ENCODE results near the gene LHFPL4. TPM values are rescaled to one million over a fixed set of nuclear protein-coding genes. Genes with fewer than 3 reads are reported as not detected.

Gene LHFPL4
- total RNA-seq, 1 experiment from 2014 or later = not detected

DNA sequence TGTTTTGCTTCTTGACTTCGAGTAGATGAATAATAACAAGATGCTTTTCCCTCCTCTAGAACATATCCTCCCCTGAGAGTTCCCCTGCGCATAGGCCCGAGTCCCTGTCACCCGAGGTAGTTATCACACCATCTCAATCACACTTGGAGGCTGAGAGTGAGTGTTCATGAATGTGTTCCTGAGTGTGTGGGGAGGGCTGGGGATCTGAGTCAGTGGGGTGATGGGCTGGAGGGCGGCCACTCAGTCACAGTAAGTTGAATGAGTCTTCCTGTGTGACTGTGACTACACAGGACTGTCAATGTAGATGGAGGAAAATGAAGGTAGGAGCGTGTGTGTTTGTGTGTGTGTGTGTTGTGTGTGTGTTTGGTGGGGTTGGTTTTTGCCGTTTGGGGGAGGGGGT is 85.2 kb downstream of the LHFPL4 start:
- BruUV-seq (replicated peaks) = no TSS peak
- Histone ChIP-seq H3K4me3 (ENCODE audit: low read depth, low read length, poor library complexity, severe bottlenecking) (no peak overlapping the region), H3K9me3 (ENCODE audit: low read depth, low read length, poor library complexity, severe bottlenecking) (no peaks in the 10 kb centered on the region), H3K4me1 (ENCODE audit: insufficient read depth, low read length, poor library complexity, severe bottlenecking) (no peaks in the 10 kb centered on the region), H3K27ac (ENCODE audit: low read depth, low read length, poor library complexity, severe bottlenecking) (no peak overlapping the region), H3K36me3 (ENCODE audit: insufficient read depth, low read length, poor library complexity, severe bottlenecking) (peaks cover 99% of the 10 kb centered on the region), H3K27me3 (replicated peaks; ENCODE audit: insufficient read depth, low read depth, low read length, poor library complexity) (no peaks in the 10 kb centered on the region)
- CTCF ChIA-PET = no interaction called here
- TF ChIP-seq, protein P1, sequence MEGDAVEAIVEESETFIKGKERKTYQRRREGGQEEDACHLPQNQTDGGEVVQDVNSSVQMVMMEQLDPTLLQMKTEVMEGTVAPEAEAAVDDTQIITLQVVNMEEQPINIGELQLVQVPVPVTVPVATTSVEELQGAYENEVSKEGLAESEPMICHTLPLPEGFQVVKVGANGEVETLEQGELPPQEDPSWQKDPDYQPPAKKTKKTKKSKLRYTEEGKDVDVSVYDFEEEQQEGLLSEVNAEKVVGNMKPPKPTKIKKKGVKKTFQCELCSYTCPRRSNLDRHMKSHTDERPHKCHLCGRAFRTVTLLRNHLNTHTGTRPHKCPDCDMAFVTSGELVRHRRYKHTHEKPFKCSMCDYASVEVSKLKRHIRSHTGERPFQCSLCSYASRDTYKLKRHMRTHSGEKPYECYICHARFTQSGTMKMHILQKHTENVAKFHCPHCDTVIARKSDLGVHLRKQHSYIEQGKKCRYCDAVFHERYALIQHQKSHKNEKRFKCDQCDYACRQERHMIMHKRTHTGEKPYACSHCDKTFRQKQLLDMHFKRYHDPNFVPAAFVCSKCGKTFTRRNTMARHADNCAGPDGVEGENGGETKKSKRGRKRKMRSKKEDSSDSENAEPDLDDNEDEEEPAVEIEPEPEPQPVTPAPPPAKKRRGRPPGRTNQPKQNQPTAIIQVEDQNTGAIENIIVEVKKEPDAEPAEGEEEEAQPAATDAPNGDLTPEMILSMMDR (conservative IDR thresholded peaks at IDR 0.05; ENCODE audit: low read depth, low read length) = no peak
- TF ChIP-seq EZH2 (IDR thresholded peaks at IDR 0.05; ENCODE audit: borderline replicate concordance, low read depth, low read length, poor library complexity, severe bottlenecking) = no peak
- DNase-seq (ENCODE audit: low spot score) = no peak
- POLR2A ChIA-PET (ENCODE audit: low non-redundant PET) = no interaction called here
- intact Hi-C loops (cut with micrococcal nuclease; ENCODE audit: unreplicated experiment) = no loop called here

DNA sequence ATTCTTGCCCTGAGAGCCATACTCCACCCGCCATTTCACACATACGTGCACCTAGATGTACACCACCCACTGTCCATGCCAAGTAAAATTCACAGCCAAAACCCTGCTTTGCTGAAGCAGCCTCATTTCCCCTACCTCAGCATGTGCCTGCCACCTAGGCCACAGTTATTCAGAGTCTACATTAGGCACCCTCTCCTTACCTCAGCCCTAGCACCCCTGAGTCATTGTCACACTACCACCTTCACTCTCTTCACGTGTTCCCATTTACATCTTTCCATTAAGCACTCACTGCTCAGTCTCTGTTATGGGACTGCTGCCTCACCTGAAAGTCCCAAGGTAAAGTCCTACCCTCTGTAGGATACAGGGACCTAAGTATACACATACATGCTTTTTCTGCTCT is 86.2 kb downstream of the LHFPL4 start:
- POLR2A ChIA-PET (ENCODE audit: low non-redundant PET) = no interaction called here
- no TSS peak for BruUV-seq (replicated peaks)
- intact Hi-C loops (cut with micrococcal nuclease; ENCODE audit: unreplicated experiment) = no loop called here
- CTCF ChIA-PET = no interaction called here
- Histone ChIP-seq H3K4me1 (ENCODE audit: insufficient read depth, low read length, poor library complexity, severe bottlenecking) (no peaks in the 10 kb centered on the region), H3K9me3 (ENCODE audit: low read depth, low read length, poor library complexity, severe bottlenecking) (no peaks in the 10 kb centered on the region), H3K4me3 (ENCODE audit: low read depth, low read length, poor library complexity, severe bottlenecking) (no peak overlapping the region), H3K27me3 (replicated peaks; ENCODE audit: insufficient read depth, low read depth, low read length, poor library complexity) (no peaks in the 10 kb centered on the region), H3K36me3 (ENCODE audit: insufficient read depth, low read length, poor library complexity, severe bottlenecking) (peaks cover 99% of the 10 kb centered on the region), H3K27ac (ENCODE audit: low read depth, low read length, poor library complexity, severe bottlenecking) (no peak overlapping the region)
- TF ChIP-seq EZH2 (IDR thresholded peaks at IDR 0.05; ENCODE audit: borderline replicate concordance, low read depth, low read length, poor library complexity, severe bottlenecking) = no peak
- TF ChIP-seq, protein P1 (conservative IDR thresholded peaks at IDR 0.05; ENCODE audit: low read depth, low read length) = no peak
- DNase-seq (ENCODE audit: low spot score) = no peak

DNA sequence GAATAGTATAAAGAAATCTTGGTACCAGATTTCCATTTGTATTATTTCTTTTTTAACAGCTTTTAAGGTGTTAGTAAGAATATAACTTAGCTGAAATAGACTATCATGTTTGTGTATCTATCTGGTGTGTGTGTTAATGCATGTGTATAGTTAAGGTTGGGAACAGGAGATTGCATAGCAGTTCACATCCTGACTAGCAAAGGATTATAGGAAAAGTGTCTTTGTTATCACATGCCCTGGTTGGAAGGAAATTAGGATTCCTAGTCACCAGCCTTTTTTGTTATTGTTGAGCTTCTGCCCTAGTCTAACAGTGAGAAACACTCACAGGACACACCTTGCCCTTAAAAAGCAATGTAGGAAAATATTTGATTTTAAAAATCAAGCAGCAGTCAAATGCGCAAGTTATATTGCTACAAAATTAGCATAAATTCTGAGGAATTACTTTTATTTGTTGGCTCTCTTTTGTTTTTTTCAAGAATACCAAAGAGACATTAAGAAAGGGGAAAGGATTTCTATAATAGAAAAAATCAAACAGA is 98.0 kb downstream of the LHFPL4 start:
- Histone ChIP-seq H3K36me3 (ENCODE audit: insufficient read depth, low read length, poor library complexity, severe bottlenecking) (peaks cover 88% of the 10 kb centered on the region), H3K27ac (ENCODE audit: low read depth, low read length, poor library complexity, severe bottlenecking) (no peak overlapping the region), H3K4me3 (ENCODE audit: low read depth, low read length, poor library complexity, severe bottlenecking) (no peak overlapping the region), H3K9me3 (ENCODE audit: low read depth, low read length, poor library complexity, severe bottlenecking) (no peaks in the 10 kb centered on the region), H3K27me3 (replicated peaks; ENCODE audit: insufficient read depth, low read depth, low read length, poor library complexity) (no peaks in the 10 kb centered on the region), H3K4me1 (ENCODE audit: insufficient read depth, low read length, poor library complexity, severe bottlenecking) (no peaks in the 10 kb centered on the region)
- TF ChIP-seq, protein P1 (conservative IDR thresholded peaks at IDR 0.05; ENCODE audit: low read depth, low read length) = no peak
- no peak for TF ChIP-seq EZH2 (IDR thresholded peaks at IDR 0.05; ENCODE audit: borderline replicate concordance, low read depth, low read length, poor library complexity, severe bottlenecking)
- DNase-seq (ENCODE audit: low spot score) = no peak
- POLR2A ChIA-PET (ENCODE audit: low non-redundant PET) = no interaction called here
- CTCF ChIA-PET = no interaction called here
- BruUV-seq (replicated peaks) = no TSS peak
- intact Hi-C loops (cut with micrococcal nuclease; ENCODE audit: unreplicated experiment) = no loop called here

Measured in A673 (cell line).